B cell (primary cell): ENCODE data around the gene HOXC4. TPM values are rescaled to one million over a fixed set of nuclear protein-coding genes. Genes with fewer than 3 reads are reported as not detected.

Source experiments
- ATAC-seq: fragments of 200-7000 bp; cut with Tn5 transposase; one replicate; pipeline ENCODE4 v1.10.0; 2021; ENCODE audit warnings: low read depth, mild to moderate bottlenecking, moderate number of reproducible peaks, moderate library complexity
- CTCF ChIA-PET: fragments of 350-600 bp; sonication (Branson Sonifier 250); formaldehyde crosslinking; loops from one replicate; lab custom pipeline; 2021; ENCODE audit warnings: antibody characterized with exemption, inconsistent platforms; lab: Charles Lee
- POLR2A ChIA-PET: fragments of 350-600 bp; sonication (Branson Sonifier 250); formaldehyde crosslinking; loops from one replicate; lab custom pipeline; 2021; ENCODE audit warnings: antibody characterized with exemption; lab: Charles Lee
- DNase-seq: peaks from one replicate; pipeline ENCODE4 v3.0.0; 2013
- H2AFZ ChIP-seq: 2 replicates; pipeline ENCODE4 v1.6.1; 2012; ENCODE audit warnings: mild to moderate bottlenecking, low read depth, low read length; ENCODE audit not compliant: insufficient read depth, poor library complexity, severe bottlenecking
- H3K27ac ChIP-seq, 2 donors: 1 replicate in 1 of 2; 2 replicates in 1 of 2; pipeline ENCODE4 v1.5.1; 2012 to 2013; ENCODE audit warnings: low read length in 2 of 2, mild to moderate bottlenecking in 2 of 2, moderate library complexity in 1 of 2
- H3K27me3 ChIP-seq, 4 experiments: fragments of 200-600 bp in 1 of 4; sonication (generic) in 1 of 4; replicated peaks in 1 of 4; 1 replicate in 2 of 4; 2 replicates in 2 of 4; pipeline versions ENCODE4 v1.6.1 to v1.7.0; 2013 to 2016; ENCODE audit warnings: low read length in 3 of 4, mild to moderate bottlenecking in 2 of 4, mixed read lengths in 1 of 4, moderate library complexity in 1 of 4; ENCODE audit not compliant: insufficient read depth in 4 of 4, control insufficient read depth in 3 of 4; ENCODE audit errors: control extremely low read depth in 1 of 4
- H3K36me3 ChIP-seq, 2 experiments: replicated peaks in 1 of 2; 1 replicate in 1 of 2; 2 replicates in 1 of 2; pipeline versions ENCODE4 v1.6.1 to v1.7.1; 2013; ENCODE audit warnings: low read length in 1 of 2; ENCODE audit not compliant: insufficient read depth in 2 of 2, control insufficient read depth in 1 of 2; ENCODE audit errors: control extremely low read depth in 1 of 2, extremely low read depth in 1 of 2
- H3K4me1 ChIP-seq, 2 donors: fragments of 200-600 bp in 1 of 2; sonication (generic) in 1 of 2; 1 replicate in 1 of 2; 2 replicates in 1 of 2; pipeline versions ENCODE4 v1.5.1 to v1.6.1; 2013 to 2017; ENCODE audit warnings: low read length in 2 of 2; ENCODE audit not compliant: control insufficient read depth in 2 of 2, insufficient read depth in 2 of 2
- H3K4me2 ChIP-seq: replicated peaks from 2 replicates; pipeline ENCODE3; 2012; ENCODE audit warnings: mild to moderate bottlenecking, low read depth, low read length; ENCODE audit not compliant: poor library complexity, severe bottlenecking
- H3K4me3 ChIP-seq, 5 experiments: fragments of 200-600 bp in 1 of 5; sonication (generic) in 1 of 5; 1 replicate in 3 of 5; 2 replicates in 2 of 5; pipeline versions ENCODE4 v1.5.1 to v1.7.0; 2011 to 2016; ENCODE audit warnings: low read length in 4 of 5, mild to moderate bottlenecking in 4 of 5, low read depth in 2 of 5, control low read depth in 1 of 5, moderate library complexity in 1 of 5; ENCODE audit not compliant: insufficient read depth in 1 of 5; ENCODE audit errors: control extremely low read depth in 1 of 5, extremely low read depth in 1 of 5
- H3K79me2 ChIP-seq: fragments of 200-600 bp; sonication (generic); one replicate; pipeline ENCODE4 v1.6.0; 2016; ENCODE audit warnings: low read length; ENCODE audit not compliant: control insufficient read depth, insufficient read depth
- H3K9ac ChIP-seq: fragments of 200-600 bp; sonication (generic); 2 replicates; pipeline ENCODE4 v1.6.1; 2017; ENCODE audit warnings: mild to moderate bottlenecking, low read length, moderate library complexity
- H3K9me3 ChIP-seq, 3 donors: one replicate each; pipeline versions ENCODE4 v1.6.1 to v1.7.1; 2013; ENCODE audit warnings: low read length in 2 of 3; ENCODE audit not compliant: control insufficient read depth in 2 of 3, insufficient read depth in 1 of 3; ENCODE audit errors: control extremely low read depth in 1 of 3
- H4K20me1 ChIP-seq: 2 replicates; pipeline ENCODE4 v1.6.0; 2012; ENCODE audit warnings: mild to moderate bottlenecking, low read length; ENCODE audit not compliant: insufficient read depth, control insufficient read depth, poor library complexity, severe bottlenecking
- H3K27ac Mint-ChIP-seq: one replicate; pipeline ENCODE4 v1.8.0; 2021; ENCODE audit warnings: mixed read lengths
- H3K27me3 Mint-ChIP-seq: one replicate; pipeline ENCODE4 v1.8.0; 2021; ENCODE audit warnings: mixed read lengths
- H3K4me1 Mint-ChIP-seq: one replicate; pipeline ENCODE4 v1.8.0; 2021; ENCODE audit warnings: mixed read lengths
- H3K4me3 Mint-ChIP-seq: one replicate; pipeline ENCODE4 v1.8.0; 2021; ENCODE audit warnings: mixed read lengths
- H3K9me3 Mint-ChIP-seq: one replicate; pipeline ENCODE4 v1.8.0; 2022; ENCODE audit warnings: mixed read lengths; ENCODE audit not compliant: insufficient read depth
- CTCF ChIP-seq: fragments of 200-600 bp; IDR thresholded peaks from one replicate; pipeline ENCODE4 v1.8.0; 2022; ENCODE audit warnings: antibody characterized with exemption, mild to moderate bottlenecking
- EZH2 ChIP-seq: IDR thresholded peaks from 2 replicates; pipeline ENCODE4 v1.6.1; 2012; ENCODE audit warnings: borderline replicate concordance, low read depth, mild to moderate bottlenecking, moderate library complexity, low read length; ENCODE audit not compliant: insufficient read depth, poor library complexity, severe bottlenecking
- WGBS: methylation state at CpG from one replicate; pipeline ENCODE4 v1.1.5; 2013; ENCODE audit warnings: missing lambda C conversion rate; ENCODE audit not compliant: insufficient coverage; 5-methylcytosine and 5-hydroxymethylcytosine counted together
- intact Hi-C: fragments of 100-400 bp; cut with micrococcal nuclease; formaldehyde crosslinking; loops from one replicate; pipeline ENCODE4 v1.10.0; 2022
- polyA plus RNA-seq: library from polyadenylated mRNA; depleted of rRNA; stranded (reverse); fragments of >200 nt; gene quantifications from 2 replicates; pipeline ENCODE4 v1.2.3, GENCODE V29; 2012
- total RNA-seq, 2 donors: library from RNA; stranded (reverse); fragments of 120-200 nt in 1 of 2; gene quantifications; 1 replicate in 1 of 2; 2 replicates in 1 of 2; pipeline versions ENCODE4 v1.2.3 to v1.2.4, GENCODE V29; 2013 to 2022

The HOXC4 gene
- total and polyA plus RNA-seq, 2 donors (not counting 1 experiment from before 2014, with no cell fraction given) = 4.3 to 6.5 TPM

GRCh38 chr12:54030889-54031471, 22.7 kb upstream of the HOXC4 start:
- Mint-ChIP-seq H3K9me3 (no peaks in the 10 kb centered on the region), H3K27ac (no peak overlapping the region), H3K4me1 (peaks cover 34% of the 10 kb centered on the region), H3K27me3 (peaks cover 76% of the 10 kb centered on the region), H3K4me3 (peak overlapping the region; percentile 19)
- no peaks in the 10 kb centered on the region for H3K36me3 ChIP-seq
- H3K27ac ChIP-seq = no peak overlapping the region
- H3K79me2 ChIP-seq = no peaks in the 10 kb centered on the region
- H3K27me3 ChIP-seq = peaks cover 0 to 98% (median 75%) of the 10 kb centered on the region in 4 experiments
- H4K20me1 ChIP-seq = no peaks in the 10 kb centered on the region
- POLR2A ChIA-PET = no interaction called here
- peaks cover 28 to 55% of the 10 kb centered on the region in 2 donors for H3K4me1 ChIP-seq
- CTCF ChIA-PET = interaction anchor here (0.7 to 6.4 kb wide), 11 partner anchors 15 to 185 kb away, joined by 3 to 151 read pairs (median 31); partner anchors contain the start of genes HOXC4, HOXC8, HOXC9 and SMUG1
- H3K9me3 ChIP-seq = peaks cover 0 to 55% (median 6%) of the 10 kb centered on the region in 3 donors
- H3K4me3 ChIP-seq = no peak overlapping the region
- DNase-seq = peak; percentile 36
- ATAC-seq = no peak
- 5% methylated on average over 46 of the region's 46 CpGs for WGBS
- peak; percentile 23 for TF ChIP-seq EZH2
- TF ChIP-seq CTCF = no peak
- intact Hi-C loops = loop anchor here (5.0 kb wide), 2 partner anchors 34 to 64 kb away; no protein-coding TSS in a partner anchor
- no peak overlapping the region for H3K9ac ChIP-seq
- H3K4me2 ChIP-seq = peak overlapping the region; percentile 22
- H2AFZ ChIP-seq = no peak overlapping the region

- peaks cover 77% of the 10 kb centered on the region for H3K27me3 Mint-ChIP-seq
- H3K27ac Mint-ChIP-seq = no peak overlapping the region
These were observed 22.2 kb upstream of the HOXC4 start for GRCh38 chr12:54031480-54031879.

More at GRCh38 chr12:54031480-54031879, 22.2 kb upstream of the HOXC4 start:
- no peaks in the 10 kb centered on the region for H4K20me1 ChIP-seq
- H3K27ac ChIP-seq = no peak overlapping the region
- ATAC-seq (no peak), DNase-seq (no peak)
- 52% methylated on average over 8 of the region's 16 CpGs for WGBS
- ChIA-PET POLR2A (interaction anchor here (0.6 kb wide), 2 partner anchors 23 to 25 kb away, joined by 3 to 6 read pairs; partner anchors contain the start of gene HOXC8), CTCF (interaction anchor here (0.9 to 6.4 kb wide), 20 partner anchors 8 to 187 kb away, joined by 3 to 151 read pairs (median 10); partner anchors contain the start of genes HOXC4, HOXC8, HOXC9 and SMUG1)
- no peak overlapping the region for H3K4me3 Mint-ChIP-seq
- TF ChIP-seq EZH2 (no peak), CTCF (no peak)
- H3K4me1 Mint-ChIP-seq = peaks cover 34% of the 10 kb centered on the region
- no peaks in the 10 kb centered on the region for H3K36me3 ChIP-seq
- H3K27me3 ChIP-seq = peaks cover 0 to 98% (median 72%) of the 10 kb centered on the region in 4 experiments
- peaks cover 0 to 55% (median 6%) of the 10 kb centered on the region in 3 donors for H3K9me3 ChIP-seq
- no peak overlapping the region for H2AFZ ChIP-seq
- no peak overlapping the region for H3K4me2 ChIP-seq
- H3K4me3 ChIP-seq = no peak overlapping the region
- H3K4me1 ChIP-seq = peaks cover 28 to 55% of the 10 kb centered on the region in 2 donors
- intact Hi-C loops = loop anchor here (5.0 kb wide), 2 partner anchors 34 to 64 kb away; no protein-coding TSS in a partner anchor
- H3K79me2 ChIP-seq = no peaks in the 10 kb centered on the region
- H3K9ac ChIP-seq = no peak overlapping the region
- no peaks in the 10 kb centered on the region for H3K9me3 Mint-ChIP-seq
